Measurements from ENCODE around the gene SLC4A7. TPM values are rescaled to one million over a fixed set of nuclear protein-coding genes. Genes with fewer than 3 reads are reported as not detected.
A peak's percentile ranks its signal among the peaks of the same experiment; 100 is the strongest.

SLC4A7 gene
- total and polyA plus RNA-seq, 10 of the 15 experiments (the other 5 are each of a cell fraction or from before 2014, with no cell fraction given) = 4.4 to 41.4 (median 18.3) TPM

DNA sequence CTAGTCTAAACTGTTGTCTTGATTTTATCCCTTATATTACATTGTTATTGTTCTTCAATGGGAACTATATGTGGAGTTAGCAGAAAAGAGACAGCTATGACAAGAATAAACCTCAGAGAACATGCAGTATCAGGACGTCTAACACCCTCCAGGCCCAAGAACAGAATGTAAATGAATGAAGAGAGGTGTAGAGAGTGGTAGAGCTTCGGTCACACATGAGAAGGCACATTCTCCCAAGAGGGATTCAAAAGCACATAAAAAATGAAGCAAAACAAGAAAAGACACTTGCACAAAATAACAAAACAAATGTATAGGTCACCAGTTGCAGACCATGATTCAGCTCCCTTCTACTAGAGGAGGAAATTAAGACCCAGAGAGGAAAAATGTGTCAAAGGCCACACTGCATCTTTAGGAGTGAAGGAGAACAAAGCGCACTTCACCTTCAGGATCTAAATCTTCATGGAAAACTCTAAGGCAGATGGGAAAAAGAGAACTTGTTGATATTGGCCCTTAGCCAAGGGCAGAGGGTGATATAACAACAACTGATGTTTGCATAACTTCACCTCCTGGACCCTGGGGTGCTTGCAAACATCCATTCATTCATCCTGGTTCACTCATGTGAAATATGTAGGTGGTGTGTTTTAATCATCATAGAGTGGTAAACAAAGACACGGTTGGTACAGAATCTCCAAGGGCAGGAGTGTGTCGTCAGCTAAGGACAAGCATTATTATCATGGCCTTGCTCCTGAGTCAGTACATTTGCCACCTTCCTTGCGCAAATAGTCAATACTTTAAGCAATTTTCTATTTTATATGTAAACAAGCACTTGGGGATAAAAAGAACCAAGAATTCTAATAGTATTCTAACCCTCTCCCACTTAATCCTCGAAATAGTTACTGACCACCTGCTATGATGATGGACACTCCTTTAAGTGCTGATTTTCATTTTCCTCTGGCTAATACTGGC, 123.8 kb downstream of the SLC4A7 start (continued):
- TF ChIP-seq ZNF274 (IDR thresholded peaks at IDR 0.05; ENCODE audit: insufficient read depth, insufficient read length) = no peak
- TF ChIP-seq NFYA (IDR thresholded peaks at IDR 0.05; ENCODE audit: borderline replicate concordance, low read depth, low read length) = no peak
- TF ChIP-seq SMARCA5 (IDR thresholded peaks at IDR 0.05) = no peak
- no peak for TF ChIP-seq ESRRA (IDR thresholded peaks at IDR 0.05; ENCODE audit: low read length)
- peak; percentile 30 for TF ChIP-seq MEF2B (IDR thresholded peaks at IDR 0.05; ENCODE audit: partially characterized antibody, poor library complexity, severe bottlenecking)
- TF ChIP-seq GATAD2B (conservative IDR thresholded peaks at IDR 0.05; ENCODE audit: low read depth) = no peak
- TF ChIP-seq POLR2AphosphoS5 (IDR thresholded peaks at IDR 0.05; ENCODE audit: low read length) = no peak
- TF ChIP-seq SRF (IDR thresholded peaks at IDR 0.05; ENCODE audit: low read depth in 2 of 2, low read length in 2 of 2) = no peak
- TF ChIP-seq RBBP5 (conservative IDR thresholded peaks at IDR 0.05) = no peak
- TF ChIP-seq, protein P1, sequence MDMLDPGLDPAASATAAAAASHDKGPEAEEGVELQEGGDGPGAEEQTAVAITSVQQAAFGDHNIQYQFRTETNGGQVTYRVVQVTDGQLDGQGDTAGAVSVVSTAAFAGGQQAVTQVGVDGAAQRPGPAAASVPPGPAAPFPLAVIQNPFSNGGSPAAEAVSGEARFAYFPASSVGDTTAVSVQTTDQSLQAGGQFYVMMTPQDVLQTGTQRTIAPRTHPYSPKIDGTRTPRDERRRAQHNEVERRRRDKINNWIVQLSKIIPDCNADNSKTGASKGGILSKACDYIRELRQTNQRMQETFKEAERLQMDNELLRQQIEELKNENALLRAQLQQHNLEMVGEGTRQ (IDR thresholded peaks at IDR 0.05; ENCODE audit: borderline replicate concordance, low read depth, low read length) = no peak
- no peak for TF ChIP-seq POU2F2 (IDR thresholded peaks at IDR 0.05; ENCODE audit: borderline replicate concordance, low read depth, low read length)
- TF ChIP-seq CREM (IDR thresholded peaks at IDR 0.05; ENCODE audit: low read depth) = no peak
- no peak for TF ChIP-seq SIX5 (IDR thresholded peaks at IDR 0.05; ENCODE audit: low read depth, low read length, severe bottlenecking)
- TF ChIP-seq, protein P2, sequence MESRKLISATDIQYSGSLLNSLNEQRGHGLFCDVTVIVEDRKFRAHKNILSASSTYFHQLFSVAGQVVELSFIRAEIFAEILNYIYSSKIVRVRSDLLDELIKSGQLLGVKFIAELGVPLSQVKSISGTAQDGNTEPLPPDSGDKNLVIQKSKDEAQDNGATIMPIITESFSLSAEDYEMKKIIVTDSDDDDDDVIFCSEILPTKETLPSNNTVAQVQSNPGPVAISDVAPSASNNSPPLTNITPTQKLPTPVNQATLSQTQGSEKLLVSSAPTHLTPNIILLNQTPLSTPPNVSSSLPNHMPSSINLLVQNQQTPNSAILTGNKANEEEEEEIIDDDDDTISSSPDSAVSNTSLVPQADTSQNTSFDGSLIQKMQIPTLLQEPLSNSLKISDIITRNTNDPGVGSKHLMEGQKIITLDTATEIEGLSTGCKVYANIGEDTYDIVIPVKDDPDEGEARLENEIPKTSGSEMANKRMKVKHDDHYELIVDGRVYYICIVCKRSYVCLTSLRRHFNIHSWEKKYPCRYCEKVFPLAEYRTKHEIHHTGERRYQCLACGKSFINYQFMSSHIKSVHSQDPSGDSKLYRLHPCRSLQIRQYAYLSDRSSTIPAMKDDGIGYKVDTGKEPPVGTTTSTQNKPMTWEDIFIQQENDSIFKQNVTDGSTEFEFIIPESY (IDR thresholded peaks at IDR 0.05) = no peak
- TF ChIP-seq RFX5 (IDR thresholded peaks at IDR 0.05; ENCODE audit: low read depth, low read length) = no peak

Data from GM12878 (cell line).